ENCODE data around the gene KLF11.

- TF ChIP-seq EZH2 (IDR thresholded peaks at IDR 0.05; ENCODE audit: borderline replicate concordance, insufficient read depth, low read length, poor library complexity, severe bottlenecking) (no peak), CTCF (IDR thresholded peaks at IDR 0.05; ENCODE audit: poor library complexity, severe bottlenecking) (no peak), SMC3 (conservative IDR thresholded peaks at IDR 0.05; ENCODE audit: poor library complexity) (no peak), REST (IDR thresholded peaks at IDR 0.05; ENCODE audit: borderline replicate concordance) (no peak), TAF1 (IDR thresholded peaks at IDR 0.05; ENCODE audit: low read depth) (no peak), EP300 (conservative IDR thresholded peaks at IDR 0.05; ENCODE audit: poor library complexity, severe bottlenecking) (no peak), POLR2AphosphoS5 (IDR thresholded peaks at IDR 0.05) (no peak), RAD21 (conservative IDR thresholded peaks at IDR 0.05) (no peak)
Measured at GRCh38 chr2:10002681-10003080, 40.7 kb upstream of the KLF11 start.
